ENCODE measurements around the gene NSUN3. TPM values are rescaled to one million over a fixed set of nuclear protein-coding genes. Genes with fewer than 3 reads are reported as not detected.
A peak's percentile ranks its signal among the peaks of the same experiment; 100 is the strongest.

Gene NSUN3
- polyA plus RNA-seq, 1 of the 3 experiments (the other 2 are of a cell fraction) = 2.9 TPM

DNA sequence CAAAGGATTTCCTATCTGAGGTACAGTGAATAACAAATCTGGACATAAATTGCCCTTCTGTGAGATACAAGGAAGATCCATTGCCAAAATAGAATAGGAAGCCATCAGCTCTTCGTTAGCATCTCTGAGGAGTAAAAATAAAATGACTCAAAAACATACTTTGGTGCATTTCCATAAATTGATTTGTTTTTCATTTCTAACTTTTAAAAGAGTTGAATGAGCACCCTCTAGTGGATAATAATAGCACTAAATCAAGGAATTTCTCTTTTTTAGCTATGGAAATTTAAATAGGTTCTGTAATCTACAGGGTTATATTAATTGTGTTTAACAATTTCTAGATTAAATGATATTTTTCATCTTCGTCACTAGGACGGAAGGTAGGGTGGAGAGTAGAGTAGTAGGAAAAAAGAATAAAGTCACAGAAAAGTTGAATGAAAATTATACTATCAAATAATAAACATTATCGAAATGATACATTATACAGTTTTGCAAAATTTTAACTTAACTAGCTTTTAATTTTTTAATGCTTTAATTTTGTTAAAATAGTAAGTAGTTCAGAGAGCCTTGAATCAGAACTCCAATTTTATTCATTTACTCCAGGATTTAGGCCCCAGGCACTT is 6.4 kb downstream of the NSUN3 start:
- POLR2A ChIA-PET = no interaction called here
- Histone ChIP-seq H3K9ac (no peak overlapping the region), H3K27ac (ENCODE audit: low read depth in 2 of 2, low read length in 1 of 2) (no peak overlapping the region)

DNA sequence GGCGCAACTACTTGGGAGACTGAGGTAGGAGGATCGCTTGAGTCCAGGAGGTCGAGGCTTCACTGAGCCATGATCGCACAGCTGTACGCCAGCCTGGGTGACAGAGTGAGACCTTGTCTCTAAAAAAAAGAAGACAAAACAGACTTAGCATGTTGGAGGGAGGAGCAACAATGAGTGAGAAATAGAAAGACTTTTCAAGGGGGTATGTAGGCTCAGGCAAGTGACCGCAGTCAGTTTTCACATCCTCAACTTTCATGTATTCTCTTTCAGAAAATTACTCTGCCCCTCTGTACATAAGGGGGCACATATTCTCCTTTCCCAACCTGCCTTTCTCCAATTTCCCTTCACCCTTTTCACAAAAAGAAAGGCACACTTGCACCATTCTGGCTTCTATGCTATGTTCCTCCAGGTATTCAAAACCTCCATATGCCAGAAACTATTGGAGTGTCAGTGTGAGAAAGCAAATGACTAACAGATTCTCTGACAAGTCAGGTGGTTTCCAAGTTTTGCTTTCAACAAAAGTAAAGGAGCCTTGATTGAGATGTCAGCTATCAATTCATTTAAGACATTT is 7.6 kb downstream of the NSUN3 start:
- Histone ChIP-seq H3K9me2 (no peaks in the 10 kb centered on the region), H3K27me3 (ENCODE audit: insufficient read depth) (no peaks in the 10 kb centered on the region), H2AFZ (ENCODE audit: low read depth) (no peak overlapping the region), H4K20me1 (ENCODE audit: insufficient read depth) (no peaks in the 10 kb centered on the region), H3K9ac (no peak overlapping the region), H3K27ac (ENCODE audit: low read depth in 2 of 2, low read length in 1 of 2) (no peak overlapping the region), H3K79me2 (ENCODE audit: insufficient read depth) (peaks cover 16% of the 10 kb centered on the region; the same call in 1 of the 2 replicates), H3K4me3 (ENCODE audit: low read depth in 2 of 2, low read length in 1 of 2) (no peak overlapping the region), H3K36me3 (replicated peaks in 1 of 2; ENCODE audit: control insufficient read depth in 1 of 2, insufficient read depth in 2 of 2, low read length in 1 of 2) (peaks cover 10 to 25% of the 10 kb centered on the region in 2 experiments), H3K4me2 (no peak overlapping the region), H3K4me1 (ENCODE audit: control insufficient read depth in 1 of 2, insufficient read depth in 2 of 2, low read depth in 1 of 2, low read length in 1 of 2) (no peaks in the 10 kb centered on the region), H3F3A (replicated peaks; ENCODE audit: insufficient read depth) (no peaks in the 10 kb centered on the region), H3K9me3 (no peaks in the 10 kb centered on the region)
- WGBS (ENCODE audit: low lambda C conversion rate) = 93% methylated on average over 6 of the region's 6 CpGs
- TF ChIP-seq FOSL2 (IDR thresholded peaks at IDR 0.05; ENCODE audit: borderline replicate concordance, low read depth) (no peak), RAD21 (IDR thresholded peaks at IDR 0.05; ENCODE audit: low read length) (no peak), CHD2 (IDR thresholded peaks at IDR 0.05; ENCODE audit: low read length, partially characterized antibody) (no peak), NRF1 (IDR thresholded peaks at IDR 0.05; ENCODE audit: low read depth, low read length) (no peak), TCF12 (IDR thresholded peaks at IDR 0.05) (no peak), TEAD4 (IDR thresholded peaks at IDR 0.05; ENCODE audit: borderline replicate concordance, insufficient read depth) (no peak), JUND (IDR thresholded peaks at IDR 0.05) (no peak), MEF2A (IDR thresholded peaks at IDR 0.05; ENCODE audit: borderline replicate concordance, low read depth) (no peak), RXRA (IDR thresholded peaks at IDR 0.05; ENCODE audit: borderline replicate concordance, low read depth) (no peak), GABPA (IDR thresholded peaks at IDR 0.05; ENCODE audit: low read depth) (no peak), SMC3 (IDR thresholded peaks at IDR 0.05; ENCODE audit: low read depth, low read length) (no peak)
- TF ChIP-seq, protein P1, sequence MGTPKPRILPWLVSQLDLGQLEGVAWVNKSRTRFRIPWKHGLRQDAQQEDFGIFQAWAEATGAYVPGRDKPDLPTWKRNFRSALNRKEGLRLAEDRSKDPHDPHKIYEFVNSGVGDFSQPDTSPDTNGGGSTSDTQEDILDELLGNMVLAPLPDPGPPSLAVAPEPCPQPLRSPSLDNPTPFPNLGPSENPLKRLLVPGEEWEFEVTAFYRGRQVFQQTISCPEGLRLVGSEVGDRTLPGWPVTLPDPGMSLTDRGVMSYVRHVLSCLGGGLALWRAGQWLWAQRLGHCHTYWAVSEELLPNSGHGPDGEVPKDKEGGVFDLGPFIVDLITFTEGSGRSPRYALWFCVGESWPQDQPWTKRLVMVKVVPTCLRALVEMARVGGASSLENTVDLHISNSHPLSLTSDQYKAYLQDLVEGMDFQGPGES (IDR thresholded peaks at IDR 0.05; ENCODE audit: low read depth, low read length) = no peak
- TF ChIP-seq, protein P2, sequence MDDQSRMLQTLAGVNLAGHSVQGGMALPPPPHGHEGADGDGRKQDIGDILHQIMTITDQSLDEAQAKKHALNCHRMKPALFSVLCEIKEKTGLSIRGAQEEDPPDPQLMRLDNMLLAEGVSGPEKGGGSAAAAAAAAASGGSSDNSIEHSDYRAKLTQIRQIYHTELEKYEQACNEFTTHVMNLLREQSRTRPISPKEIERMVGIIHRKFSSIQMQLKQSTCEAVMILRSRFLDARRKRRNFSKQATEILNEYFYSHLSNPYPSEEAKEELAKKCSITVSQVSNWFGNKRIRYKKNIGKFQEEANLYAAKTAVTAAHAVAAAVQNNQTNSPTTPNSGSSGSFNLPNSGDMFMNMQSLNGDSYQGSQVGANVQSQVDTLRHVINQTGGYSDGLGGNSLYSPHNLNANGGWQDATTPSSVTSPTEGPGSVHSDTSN (IDR thresholded peaks at IDR 0.05) = no peak
- TF ChIP-seq, protein P3, sequence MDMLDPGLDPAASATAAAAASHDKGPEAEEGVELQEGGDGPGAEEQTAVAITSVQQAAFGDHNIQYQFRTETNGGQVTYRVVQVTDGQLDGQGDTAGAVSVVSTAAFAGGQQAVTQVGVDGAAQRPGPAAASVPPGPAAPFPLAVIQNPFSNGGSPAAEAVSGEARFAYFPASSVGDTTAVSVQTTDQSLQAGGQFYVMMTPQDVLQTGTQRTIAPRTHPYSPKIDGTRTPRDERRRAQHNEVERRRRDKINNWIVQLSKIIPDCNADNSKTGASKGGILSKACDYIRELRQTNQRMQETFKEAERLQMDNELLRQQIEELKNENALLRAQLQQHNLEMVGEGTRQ (IDR thresholded peaks at IDR 0.05; ENCODE audit: borderline replicate concordance, low read depth, low read length) = no peak
- TF ChIP-seq, protein P4, sequence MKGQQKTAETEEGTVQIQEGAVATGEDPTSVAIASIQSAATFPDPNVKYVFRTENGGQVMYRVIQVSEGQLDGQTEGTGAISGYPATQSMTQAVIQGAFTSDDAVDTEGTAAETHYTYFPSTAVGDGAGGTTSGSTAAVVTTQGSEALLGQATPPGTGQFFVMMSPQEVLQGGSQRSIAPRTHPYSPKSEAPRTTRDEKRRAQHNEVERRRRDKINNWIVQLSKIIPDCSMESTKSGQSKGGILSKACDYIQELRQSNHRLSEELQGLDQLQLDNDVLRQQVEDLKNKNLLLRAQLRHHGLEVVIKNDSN (IDR thresholded peaks at IDR 0.05; ENCODE audit: borderline replicate concordance, low read depth) = no peak
- POLR2A ChIA-PET = no interaction called here
- CTCF ChIA-PET = interaction anchor here (0.9 to 3.2 kb wide), 17 partner anchors 9 to 106 kb away, joined by 3 to 22 read pairs (median 6); no protein-coding TSS in a partner anchor
- no peak for DNase-seq

More for the DNA sequence above, 6.4 kb downstream of the NSUN3 start:
- no peak for TF ChIP-seq CHD2 (IDR thresholded peaks at IDR 0.05; ENCODE audit: low read length, partially characterized antibody)
- peak; percentile 61 for TF ChIP-seq RAD21 (IDR thresholded peaks at IDR 0.05; ENCODE audit: low read length)
- TF ChIP-seq, protein P5, sequence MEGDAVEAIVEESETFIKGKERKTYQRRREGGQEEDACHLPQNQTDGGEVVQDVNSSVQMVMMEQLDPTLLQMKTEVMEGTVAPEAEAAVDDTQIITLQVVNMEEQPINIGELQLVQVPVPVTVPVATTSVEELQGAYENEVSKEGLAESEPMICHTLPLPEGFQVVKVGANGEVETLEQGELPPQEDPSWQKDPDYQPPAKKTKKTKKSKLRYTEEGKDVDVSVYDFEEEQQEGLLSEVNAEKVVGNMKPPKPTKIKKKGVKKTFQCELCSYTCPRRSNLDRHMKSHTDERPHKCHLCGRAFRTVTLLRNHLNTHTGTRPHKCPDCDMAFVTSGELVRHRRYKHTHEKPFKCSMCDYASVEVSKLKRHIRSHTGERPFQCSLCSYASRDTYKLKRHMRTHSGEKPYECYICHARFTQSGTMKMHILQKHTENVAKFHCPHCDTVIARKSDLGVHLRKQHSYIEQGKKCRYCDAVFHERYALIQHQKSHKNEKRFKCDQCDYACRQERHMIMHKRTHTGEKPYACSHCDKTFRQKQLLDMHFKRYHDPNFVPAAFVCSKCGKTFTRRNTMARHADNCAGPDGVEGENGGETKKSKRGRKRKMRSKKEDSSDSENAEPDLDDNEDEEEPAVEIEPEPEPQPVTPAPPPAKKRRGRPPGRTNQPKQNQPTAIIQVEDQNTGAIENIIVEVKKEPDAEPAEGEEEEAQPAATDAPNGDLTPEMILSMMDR (IDR thresholded peaks at IDR 0.05) = peak; percentile 77
- peaks cover 16% of the 10 kb centered on the region; the same call in 1 of the 2 replicates for H3K79me2 ChIP-seq (ENCODE audit: insufficient read depth)
- H3K36me3 ChIP-seq (replicated peaks in 1 of 2; ENCODE audit: control insufficient read depth in 1 of 2, insufficient read depth in 2 of 2, low read length in 1 of 2) = peaks cover 14 to 25% of the 10 kb centered on the region in 2 experiments
- no peaks in the 10 kb centered on the region; a peak in 2 of 4 replicates for H3K4me1 ChIP-seq (ENCODE audit: control insufficient read depth in 1 of 2, insufficient read depth in 2 of 2, low read depth in 1 of 2, low read length in 1 of 2)
- no peak overlapping the region for H3K4me3 ChIP-seq (ENCODE audit: low read depth in 2 of 2, low read length in 1 of 2)
- CTCF ChIA-PET = interaction anchor here (0.5 to 3.2 kb wide), 44 partner anchors 9 to 248 kb away, joined by 3 to 22 read pairs (median 4); partner anchors contain the start of gene STX19
- no peaks in the 10 kb centered on the region for H3F3A ChIP-seq (replicated peaks; ENCODE audit: insufficient read depth)
- peak overlapping the region; percentile 42; the same call in 1 of the 2 replicates for H2AFZ ChIP-seq (ENCODE audit: low read depth)
- no peaks in the 10 kb centered on the region for H4K20me1 ChIP-seq (ENCODE audit: insufficient read depth)
- no peak overlapping the region for H3K4me2 ChIP-seq
- no peaks in the 10 kb centered on the region for H3K9me2 ChIP-seq
- no peaks in the 10 kb centered on the region for H3K9me3 ChIP-seq
- no peaks in the 10 kb centered on the region for H3K27me3 ChIP-seq (ENCODE audit: insufficient read depth)
- peak; percentile 11 for DNase-seq
- WGBS (ENCODE audit: low lambda C conversion rate) = 4% methylated on average over 4 of the region's 4 CpGs
